T-cell (primary cell): ENCODE results near the gene ANK3. TPM values are rescaled to one million over a fixed set of nuclear protein-coding genes. Genes with fewer than 3 reads are reported as not detected.

ENCODE experiments used
- ATAC-seq, 4 experiments: fragments of 200-7000 bp in 3 of 4; fragments of 150-1000 bp in 1 of 4; cut with Tn5 transposase; replicated peaks in 1 of 4; 1 replicate in 3 of 4; 2 replicates in 1 of 4; pipeline ENCODE4 v1.10.0; 2021; ENCODE audit warnings: moderate library complexity in 3 of 4, mild to moderate bottlenecking in 2 of 4, moderate number of reproducible peaks in 1 of 4
- CTCF ChIA-PET, 2 donors: fragments of 300-600 bp; sonication (Branson Sonifier 250); formaldehyde crosslinking; loops; one replicate each; lab custom pipeline; 2022; ENCODE audit warnings: antibody characterized with exemption in 2 of 2; lab: Charles Lee
- POLR2A ChIA-PET, 2 donors: fragments of 300-600 bp; sonication (Branson Sonifier 250); formaldehyde crosslinking; loops; one replicate each; lab custom pipeline; 2022; ENCODE audit warnings: antibody characterized with exemption in 2 of 2; lab: Charles Lee
- DNase-seq, 35 experiments: peaks; one replicate each; pipeline versions ENCODE4 v3.0.0 to v3.0.0-alpha.2; 2013 to 2023
- H3K27ac ChIP-seq: one replicate; pipeline ENCODE4 v1.5.1; 2013; ENCODE audit warnings: low read length
- H3K27me3 ChIP-seq, 2 experiments: replicated peaks in 1 of 2; 1 replicate in 1 of 2; 2 replicates in 1 of 2; pipeline versions ENCODE4 v1.6.1 to v1.7.0; 2013; ENCODE audit warnings: low read length in 1 of 2, mixed read lengths in 1 of 2; ENCODE audit not compliant: control insufficient read depth in 2 of 2, insufficient read depth in 2 of 2; ENCODE audit errors: extremely low read depth in 1 of 2
- H3K36me3 ChIP-seq, 2 donors: 1 replicate in 1 of 2; 2 replicates in 1 of 2; pipeline versions ENCODE4 v1.6.1 to v1.7.0; 2013; ENCODE audit warnings: low read length in 1 of 2; ENCODE audit not compliant: control insufficient read depth in 2 of 2, insufficient read depth in 1 of 2; ENCODE audit errors: extremely low read depth in 1 of 2
- H3K4me1 ChIP-seq, 2 experiments: 1 replicate in 1 of 2; 2 replicates in 1 of 2; pipeline versions ENCODE4 v1.6.1 to v1.7.0; 2013; ENCODE audit warnings: low read length in 2 of 2, mixed read lengths in 1 of 2; ENCODE audit not compliant: insufficient read depth in 2 of 2, control insufficient read depth in 1 of 2; ENCODE audit errors: extremely low read depth in 1 of 2
- H3K4me3 ChIP-seq, 2 donors: 1 replicate in 1 of 2; 2 replicates in 1 of 2; pipeline versions ENCODE4 v1.5.1 to v1.7.0; 2013; ENCODE audit warnings: mild to moderate bottlenecking in 2 of 2, low read length in 1 of 2, moderate library complexity in 1 of 2; ENCODE audit not compliant: control insufficient read depth in 1 of 2; ENCODE audit errors: extremely low read depth in 1 of 2
- H3K9me3 ChIP-seq: 2 replicates; pipeline ENCODE4 v1.7.0; 2013
- H3K27ac Mint-ChIP-seq, 2 donors: one replicate each; pipeline ENCODE4 v1.8.0; 2020 to 2021; ENCODE audit warnings: mild to moderate bottlenecking in 2 of 2, mixed read lengths in 2 of 2
- H3K27me3 Mint-ChIP-seq, 2 donors: one replicate each; pipeline ENCODE4 v1.8.0; 2021 to 2022; ENCODE audit warnings: mixed read lengths in 2 of 2
- H3K36me3 Mint-ChIP-seq: one replicate; pipeline ENCODE4 v1.8.0; 2021; ENCODE audit warnings: mixed read lengths
- H3K4me1 Mint-ChIP-seq, 3 donors: one replicate each; pipeline ENCODE4 v1.8.0; 2020 to 2022; ENCODE audit warnings: mixed read lengths in 3 of 3, mild to moderate bottlenecking in 1 of 3
- H3K4me3 Mint-ChIP-seq, 3 donors: one replicate each; pipeline ENCODE4 v1.8.0; 2020 to 2022; ENCODE audit warnings: mild to moderate bottlenecking in 3 of 3, mixed read lengths in 3 of 3, moderate library complexity in 3 of 3
- H3K9me3 Mint-ChIP-seq, 3 donors: one replicate each; pipeline ENCODE4 v1.8.0; 2020 to 2022; ENCODE audit warnings: mixed read lengths in 3 of 3
- WGBS: methylation state at CpG from one replicate; pipeline ENCODE4 v1.1.5; 2013; ENCODE audit warnings: missing lambda C conversion rate; ENCODE audit not compliant: insufficient coverage; 5-methylcytosine and 5-hydroxymethylcytosine counted together
- total RNA-seq, 35 experiments: library from RNA in 6 of 35; stranded (reverse) in 6 of 35; fragments of 120-200 nt in 1 of 35; gene quantifications; one replicate each; pipeline versions ENCODE4 v1.2.1 to v1.2.4 and lab custom pipeline; 2013 to 2026

The ANK3 gene
- total RNA-seq, 5 donors from 2014 or later (not counting 1 experiment from before 2014, with no cell fraction given), result 43.0 to 74.8 (median 56.7) TPM

DNA sequence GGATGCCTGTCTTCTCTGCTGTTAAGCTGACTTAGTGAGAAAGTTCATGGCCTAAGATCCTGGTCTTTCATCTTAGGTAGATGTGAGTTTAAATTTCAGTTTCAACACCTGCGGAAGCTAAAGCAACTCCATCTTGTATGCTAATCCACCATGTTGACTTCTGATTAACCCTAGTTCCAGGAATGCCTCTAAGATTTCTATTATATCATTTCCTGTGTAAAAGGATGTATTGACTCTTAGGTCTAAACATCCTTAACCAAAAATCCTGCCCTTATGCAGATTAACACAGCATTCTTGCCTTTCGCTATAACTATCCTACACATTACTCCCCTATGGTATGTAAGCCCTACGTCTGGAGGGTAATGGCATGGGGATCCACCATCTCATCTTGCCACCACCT lies 388.9 kb downstream of the ANK3 start:
- WGBS, result no CpG with 5 or more reads among the region's 3 CpGs
- Histone ChIP-seq H3K27ac (no peak overlapping the region), H3K4me1 (no peaks in the 10 kb centered on the region), H3K4me3 (no peak overlapping the region), H3K27me3 (no peaks in the 10 kb centered on the region), H3K9me3 (no peaks in the 10 kb centered on the region), H3K36me3 (no peaks in the 10 kb centered on the region)
- DNase-seq (no peak), ATAC-seq (no peak)
- H3K36me3 Mint-ChIP-seq, result no peaks in the 10 kb centered on the region
- H3K27ac Mint-ChIP-seq, result no peak overlapping the region
- H3K27me3 Mint-ChIP-seq, result no peaks in the 10 kb centered on the region
- H3K4me1 Mint-ChIP-seq, result peaks cover 0 to 7% (median 3%) of the 10 kb centered on the region in 3 donors
- ChIA-PET POLR2A (interaction anchor here in 1 of 2 donors (0.6 kb wide), 1 partner anchor 17 kb away, joined by 4 read pairs; no protein-coding TSS in a partner anchor), CTCF (interaction anchor here in 1 of 2 donors (0.7 kb wide), 1 partner anchor 342 kb away, joined by 7 read pairs; no protein-coding TSS in a partner anchor)
- H3K4me3 Mint-ChIP-seq, result no peak overlapping the region
- no peaks in the 10 kb centered on the region for H3K9me3 Mint-ChIP-seq

- no peak overlapping the region for H3K27ac Mint-ChIP-seq
- no peaks in the 10 kb centered on the region for H3K36me3 Mint-ChIP-seq
- no peaks in the 10 kb centered on the region for H3K9me3 ChIP-seq
- no peaks in the 10 kb centered on the region for H3K9me3 Mint-ChIP-seq
- no peak overlapping the region for H3K4me3 ChIP-seq
- H3K4me3 Mint-ChIP-seq, result no peak overlapping the region
- no CpG with 5 or more reads among the region's 3 CpGs for WGBS
- H3K36me3 ChIP-seq, result no peaks in the 10 kb centered on the region
- no peak for DNase-seq
- peaks cover 3 to 5% of the 10 kb centered on the region in 2 donors for H3K27me3 Mint-ChIP-seq
- ChIA-PET POLR2A (no interaction called here), CTCF (no interaction called here)
- no peak for ATAC-seq
- no peaks in the 10 kb centered on the region for H3K27me3 ChIP-seq
- peaks cover 0 to 7% (median 3%) of the 10 kb centered on the region in 3 donors for H3K4me1 Mint-ChIP-seq
- H3K27ac ChIP-seq, result no peak overlapping the region
- no peaks in the 10 kb centered on the region for H3K4me1 ChIP-seq
Measured at GRCh38 chr10:59997827-59998525, 391.7 kb downstream of the ANK3 start.

GRCh38 chr10:59995862-59996261 lies 393.8 kb downstream of the ANK3 start:
- Histone ChIP-seq H3K9me3 (no peaks in the 10 kb centered on the region), H3K36me3 (no peaks in the 10 kb centered on the region), H3K27ac (no peak overlapping the region), H3K27me3 (no peaks in the 10 kb centered on the region), H3K4me3 (no peak overlapping the region), H3K4me1 (no peaks in the 10 kb centered on the region)
- no peak for ATAC-seq
- Mint-ChIP-seq H3K4me1 (peaks cover 6 to 9% (median 7%) of the 10 kb centered on the region in 3 donors), H3K27me3 (peaks cover 8 to 12% of the 10 kb centered on the region in 2 donors), H3K36me3 (no peaks in the 10 kb centered on the region), H3K27ac (no peak overlapping the region), H3K9me3 (no peaks in the 10 kb centered on the region), H3K4me3 (no peak overlapping the region)
- DNase-seq, result no peak
- ChIA-PET POLR2A (no interaction called here), CTCF (no interaction called here)

GRCh38 chr10:59993931-59994330 lies 395.7 kb downstream of the ANK3 start:
- ChIA-PET CTCF (no interaction called here), POLR2A (interaction anchor here in 1 of 2 donors (0.6 kb wide), 1 partner anchor 332 kb away, joined by 4 read pairs; no protein-coding TSS in a partner anchor)
- Mint-ChIP-seq H3K27me3 (peaks cover 16 to 20% of the 10 kb centered on the region in 2 donors), H3K36me3 (no peaks in the 10 kb centered on the region), H3K9me3 (no peaks in the 10 kb centered on the region), H3K27ac (no peak overlapping the region), H3K4me3 (no peak overlapping the region), H3K4me1 (peaks cover 4 to 7% (median 4%) of the 10 kb centered on the region in 3 donors)
- no peak overlapping the region for H3K4me3 ChIP-seq
- ATAC-seq, result no peak
- no peaks in the 10 kb centered on the region for H3K9me3 ChIP-seq
- no peaks in the 10 kb centered on the region for H3K36me3 ChIP-seq
- no peaks in the 10 kb centered on the region for H3K27me3 ChIP-seq
- no CpG with 5 or more reads among the region's 1 CpG for WGBS
- H3K27ac ChIP-seq, result no peak overlapping the region
- H3K4me1 ChIP-seq, result no peaks in the 10 kb centered on the region
- no peak for DNase-seq

- peaks cover 26 to 30% of the 10 kb centered on the region in 2 donors for H3K27me3 Mint-ChIP-seq
- peaks cover 4 to 7% (median 4%) of the 10 kb centered on the region in 3 donors for H3K4me1 Mint-ChIP-seq
- no peaks in the 10 kb centered on the region for H3K9me3 Mint-ChIP-seq
- Histone ChIP-seq H3K27ac (no peak overlapping the region), H3K9me3 (no peaks in the 10 kb centered on the region), H3K4me3 (no peak overlapping the region), H3K36me3 (no peaks in the 10 kb centered on the region), H3K4me1 (no peaks in the 10 kb centered on the region), H3K27me3 (no peaks in the 10 kb centered on the region)
- peak in 3 of 35 experiments; percentile 0 to 2 (median 1) for DNase-seq
- CTCF ChIA-PET, result interaction anchor here in 1 of 2 donors (0.6 to 1.2 kb wide), 3 partner anchors 12 to 416 kb away, joined by 3 to 5 read pairs (median 5); no protein-coding TSS in a partner anchor
- no peaks in the 10 kb centered on the region for H3K36me3 Mint-ChIP-seq
- WGBS, result no CpG with 5 or more reads among the region's 3 CpGs
- ATAC-seq, result peak in 1 of 4 experiments; percentile 28
- peak overlapping the region in 1 of 3 donors; percentile 5 for H3K4me3 Mint-ChIP-seq
- H3K27ac Mint-ChIP-seq, result no peak overlapping the region
- POLR2A ChIA-PET, result interaction anchor here in 1 of 2 donors (0.6 kb wide), 1 partner anchor 1436 kb away, joined by 3 read pairs; no protein-coding TSS in a partner anchor
Measured at GRCh38 chr10:59991661-59992060, 398.0 kb downstream of the ANK3 start.

GRCh38 chr10:59991117-59991516 lies 398.6 kb downstream of the ANK3 start:
- peaks cover 26 to 30% of the 10 kb centered on the region in 2 donors for H3K27me3 Mint-ChIP-seq
- H3K4me1 ChIP-seq, result no peaks in the 10 kb centered on the region
- H3K4me3 Mint-ChIP-seq, result no peak overlapping the region
- H3K4me1 Mint-ChIP-seq, result peaks cover 4 to 7% (median 4%) of the 10 kb centered on the region in 3 donors
- no peak for ATAC-seq
- ChIA-PET CTCF (interaction anchor here in 1 of 2 donors (1.2 kb wide), 1 partner anchor 35 kb away, joined by 3 read pairs; no protein-coding TSS in a partner anchor), POLR2A (no interaction called here)
- H3K27ac Mint-ChIP-seq, result no peak overlapping the region
- H3K4me3 ChIP-seq, result no peak overlapping the region
- no peaks in the 10 kb centered on the region for H3K36me3 Mint-ChIP-seq
- no peaks in the 10 kb centered on the region for H3K36me3 ChIP-seq
- no peaks in the 10 kb centered on the region for H3K9me3 ChIP-seq
- no peaks in the 10 kb centered on the region for H3K27me3 ChIP-seq
- H3K9me3 Mint-ChIP-seq, result no peaks in the 10 kb centered on the region
- H3K27ac ChIP-seq, result no peak overlapping the region
- no peak for DNase-seq
